ENCODE results near the gene HIVEP3.

HIVEP3 gene

GRCh38 chr1:41878911-41879310, 39.8 kb downstream of the HIVEP3 start:
- H3K4me3 ChIP-seq (ENCODE audit: low read depth, low read length), result no peak overlapping the region
- DNase-seq (ENCODE audit: low read depth), result no peak
- TF ChIP-seq POLR2A (IDR thresholded peaks at IDR 0.05; ENCODE audit: extremely low read depth, insufficient read length) (no peak), CTCF (IDR thresholded peaks at IDR 0.05; ENCODE audit: low read depth, low read length) (no peak), MYC (IDR thresholded peaks at IDR 0.05; ENCODE audit: low read depth, low read length) (no peak), MAX (IDR thresholded peaks at IDR 0.05; ENCODE audit: low read depth, low read length) (no peak)

DNA sequence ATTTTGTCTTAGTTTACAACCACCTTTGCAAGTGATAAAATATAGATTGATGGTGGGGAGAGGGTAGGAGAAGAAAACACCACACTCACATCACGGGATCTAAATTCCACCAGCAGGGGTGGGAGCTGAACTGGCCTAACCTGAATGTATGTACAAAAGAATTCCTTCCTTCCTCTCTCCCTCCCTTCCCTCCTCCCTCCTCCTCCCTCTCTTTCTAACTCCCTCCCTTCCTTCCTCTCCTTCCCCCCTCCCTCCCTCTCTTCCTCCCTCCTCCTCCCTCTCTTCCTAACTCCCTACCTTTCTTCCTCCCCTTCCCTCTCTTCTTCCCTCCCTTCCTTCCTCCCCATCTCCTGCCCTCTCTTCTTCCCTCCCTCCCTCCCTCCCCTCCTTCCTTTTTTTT, 40.2 kb downstream of the HIVEP3 start:
- TF ChIP-seq CTCF (IDR thresholded peaks at IDR 0.05; ENCODE audit: low read depth, low read length) (no peak), POLR2A (IDR thresholded peaks at IDR 0.05; ENCODE audit: extremely low read depth, insufficient read length) (no peak), MYC (IDR thresholded peaks at IDR 0.05; ENCODE audit: low read depth, low read length) (no peak), MAX (IDR thresholded peaks at IDR 0.05; ENCODE audit: low read depth, low read length) (no peak)
- H3K4me3 ChIP-seq (ENCODE audit: low read depth, low read length), result no peak overlapping the region

DNA sequence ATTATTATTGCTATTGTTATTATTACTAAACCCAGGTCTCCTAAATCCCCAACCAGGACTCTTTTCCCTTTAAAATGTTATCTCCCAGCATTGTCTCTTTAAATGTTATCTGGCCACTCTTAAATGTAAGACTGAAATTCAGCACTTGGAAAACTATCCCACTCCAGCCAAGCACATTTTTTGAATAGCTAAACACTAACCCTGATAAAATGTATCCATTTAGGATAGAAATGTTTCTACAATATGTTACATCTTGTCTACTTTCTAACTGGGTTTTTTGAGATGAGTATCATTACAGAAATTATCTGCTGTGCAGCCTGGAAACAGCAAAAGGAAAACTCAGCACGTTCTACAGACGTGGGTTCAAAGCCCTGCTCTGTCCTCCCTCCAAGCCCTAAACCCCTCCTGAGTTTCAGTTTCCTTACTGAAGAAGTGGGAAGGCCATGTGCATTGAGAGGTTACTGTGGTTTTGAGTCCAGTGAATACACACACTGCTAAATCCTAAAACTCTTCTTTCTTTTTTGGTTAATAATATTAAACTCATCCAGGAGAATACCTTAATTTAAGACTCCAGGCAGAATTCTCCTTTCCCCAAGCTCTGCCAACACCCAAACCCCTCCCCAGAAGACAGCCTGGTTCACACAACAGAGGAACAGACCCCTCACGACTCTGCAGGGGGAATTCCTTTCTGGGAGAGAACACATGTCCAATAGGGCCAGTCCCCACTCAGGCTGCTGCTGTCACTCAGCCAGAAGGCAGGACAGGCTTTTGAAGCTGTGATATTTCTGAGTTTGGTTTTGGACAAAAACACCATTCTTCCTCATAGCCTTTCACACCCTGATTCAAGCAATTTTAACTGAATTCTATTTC, 41.9 kb downstream of the HIVEP3 start:
- TF ChIP-seq CTCF (IDR thresholded peaks at IDR 0.05; ENCODE audit: low read depth, low read length) (no peak), MYC (IDR thresholded peaks at IDR 0.05; ENCODE audit: low read depth, low read length) (no peak), MAX (IDR thresholded peaks at IDR 0.05; ENCODE audit: low read depth, low read length) (no peak), POLR2A (IDR thresholded peaks at IDR 0.05; ENCODE audit: extremely low read depth, insufficient read length) (no peak)
- DNase-seq (ENCODE audit: low read depth), result no peak
- no peak overlapping the region for H3K4me3 ChIP-seq (ENCODE audit: low read depth, low read length)

More for the DNA sequence above, 40.2 kb downstream of the HIVEP3 start:
- no peak for DNase-seq (ENCODE audit: low read depth)

- no peak overlapping the region for H3K4me3 ChIP-seq (ENCODE audit: low read depth, low read length)
- DNase-seq (ENCODE audit: low read depth), result no peak
- TF ChIP-seq CTCF (IDR thresholded peaks at IDR 0.05; ENCODE audit: low read depth, low read length) (no peak), MAX (IDR thresholded peaks at IDR 0.05; ENCODE audit: low read depth, low read length) (no peak), POLR2A (IDR thresholded peaks at IDR 0.05; ENCODE audit: extremely low read depth, insufficient read length) (no peak), MYC (IDR thresholded peaks at IDR 0.05; ENCODE audit: low read depth, low read length) (no peak)
These were observed 43.2 kb downstream of the HIVEP3 start for GRCh38 chr1:41875487-41875886.

- TF ChIP-seq POLR2A (IDR thresholded peaks at IDR 0.05; ENCODE audit: extremely low read depth, insufficient read length), result no peak
- DNase-seq (ENCODE audit: low read depth), result no peak
- no peak overlapping the region for H3K4me3 ChIP-seq (ENCODE audit: low read depth, low read length)
These were observed 43.8 kb downstream of the HIVEP3 start for GRCh38 chr1:41874903-41875411.

DNA sequence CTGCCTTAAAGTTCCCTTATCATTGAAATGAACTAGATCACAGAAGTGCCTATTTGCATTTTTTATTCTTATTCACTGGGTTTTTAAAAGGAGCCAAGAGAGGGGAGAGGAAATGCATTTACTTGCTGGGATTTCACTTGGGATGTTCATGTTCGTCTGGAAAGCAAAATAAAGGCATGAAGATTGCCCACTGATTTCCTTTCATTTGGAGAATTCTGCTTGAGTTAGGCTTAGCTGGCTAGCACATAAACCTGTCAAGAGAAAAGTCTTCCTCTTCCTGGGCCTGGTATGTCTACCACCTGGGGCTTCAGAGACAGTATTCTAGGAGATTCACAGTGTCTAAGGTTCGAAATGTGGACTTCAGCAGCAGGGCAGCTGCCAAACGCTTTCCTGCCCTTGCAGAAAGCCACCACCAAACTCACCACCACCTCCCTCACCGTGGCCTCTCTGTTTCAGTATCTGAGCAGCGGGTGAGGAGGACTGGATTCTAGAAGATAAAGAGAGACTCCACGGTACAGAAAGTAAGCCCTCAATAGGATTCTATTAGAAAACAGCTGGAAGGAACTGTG, 44.5 kb downstream of the HIVEP3 start:
- DNase-seq (ENCODE audit: low read depth), result no peak
- TF ChIP-seq CTCF (IDR thresholded peaks at IDR 0.05; ENCODE audit: low read depth, low read length) (no peak), POLR2A (IDR thresholded peaks at IDR 0.05; ENCODE audit: extremely low read depth, insufficient read length) (no peak), MYC (IDR thresholded peaks at IDR 0.05; ENCODE audit: low read depth, low read length) (no peak), MAX (IDR thresholded peaks at IDR 0.05; ENCODE audit: low read depth, low read length) (no peak)
- no peak overlapping the region for H3K4me3 ChIP-seq (ENCODE audit: low read depth, low read length)
